IPS DF 19.7 (cell line): Measurements from ENCODE around the gene GLYATL2.

Source experiments
- DNase-seq: peaks from one replicate; pipeline ENCODE4 v3.0.0-alpha.2; 2013; ENCODE audit warnings: low read depth, low spot score

The GLYATL2 gene

DNA sequence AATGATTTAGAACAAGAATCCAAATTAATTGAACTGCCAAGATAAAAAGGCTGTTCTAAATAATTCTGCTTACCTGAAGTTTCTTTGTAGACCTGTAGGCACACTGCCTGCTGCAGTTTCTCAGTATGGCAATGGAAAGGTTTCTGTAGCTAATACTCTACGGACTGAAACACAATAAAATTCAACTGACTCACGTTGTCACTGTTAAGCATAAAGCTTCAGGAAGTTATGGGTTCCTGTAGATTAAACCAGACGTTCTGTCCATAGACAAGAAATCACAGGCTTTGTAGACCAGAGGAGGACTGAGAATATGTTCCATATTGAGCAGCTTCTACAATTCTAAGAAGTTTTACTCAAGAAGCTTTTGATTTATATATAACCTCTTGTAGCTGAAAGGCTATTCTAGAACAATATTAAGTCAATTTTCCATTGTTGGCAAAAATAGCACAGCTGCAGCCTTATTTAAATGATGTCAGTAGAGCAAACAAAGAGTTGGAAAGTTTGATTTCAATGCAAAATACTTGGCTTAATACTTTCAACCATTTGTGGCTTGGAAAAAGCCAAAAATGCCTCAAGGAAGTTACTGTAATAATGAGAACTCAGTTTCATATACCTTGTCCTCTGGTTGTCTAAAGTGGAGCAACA, at the start of gene GLYATL2:
Gene GLYATL2 (minus strand): TSS at position 344 of the 645 bp plus-strand sequence. CDS start 5,092 bp downstream, outside the sequence.
- no peak for DNase-seq

DNA sequence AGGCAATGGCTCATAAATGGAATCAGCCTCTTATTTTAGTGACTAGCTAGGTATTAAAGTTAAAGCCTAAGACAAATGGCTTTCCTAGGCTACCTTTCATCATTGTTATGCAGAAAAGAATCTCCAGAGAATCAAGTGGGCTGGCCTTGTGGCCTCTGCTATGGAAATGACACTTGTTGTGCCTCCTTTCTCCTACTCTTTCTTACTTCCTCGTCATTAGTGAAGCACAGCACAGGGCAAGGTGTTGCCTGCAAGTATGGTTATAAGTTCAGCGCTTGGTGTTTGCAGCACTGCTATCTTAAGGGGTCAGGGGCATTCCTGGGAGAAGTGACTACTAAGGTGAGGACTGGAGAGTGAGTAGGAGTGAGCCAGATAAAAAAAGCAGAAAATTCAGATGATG, 49.4 kb upstream of the GLYATL2 start:
- no peak for DNase-seq

GRCh38 chr11:58888579-58888978, 44.1 kb upstream of the GLYATL2 start:
- no peak for DNase-seq

DNA sequence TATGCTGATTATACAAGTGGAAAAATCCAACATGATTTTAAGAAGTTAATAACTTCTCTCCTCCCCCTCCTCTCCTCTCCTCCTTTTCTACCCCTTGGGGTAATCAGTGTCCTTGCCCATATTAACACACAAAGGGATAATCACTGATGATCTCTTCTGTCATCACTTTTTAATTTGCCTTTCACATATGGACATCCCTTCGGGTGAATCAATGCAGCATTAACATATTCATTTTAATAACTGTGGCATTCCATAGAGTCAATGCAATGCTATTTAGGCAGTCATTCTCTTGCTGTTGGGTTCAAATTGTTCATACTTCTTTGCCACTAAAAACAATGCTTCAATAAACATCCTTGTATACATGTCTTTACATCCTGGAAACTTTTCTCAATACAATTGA, 42.9 kb upstream of the GLYATL2 start:
- DNase-seq: no peak

GRCh38 chr11:58880625-58881024, 36.1 kb upstream of the GLYATL2 start:
- DNase-seq: no peak

DNA sequence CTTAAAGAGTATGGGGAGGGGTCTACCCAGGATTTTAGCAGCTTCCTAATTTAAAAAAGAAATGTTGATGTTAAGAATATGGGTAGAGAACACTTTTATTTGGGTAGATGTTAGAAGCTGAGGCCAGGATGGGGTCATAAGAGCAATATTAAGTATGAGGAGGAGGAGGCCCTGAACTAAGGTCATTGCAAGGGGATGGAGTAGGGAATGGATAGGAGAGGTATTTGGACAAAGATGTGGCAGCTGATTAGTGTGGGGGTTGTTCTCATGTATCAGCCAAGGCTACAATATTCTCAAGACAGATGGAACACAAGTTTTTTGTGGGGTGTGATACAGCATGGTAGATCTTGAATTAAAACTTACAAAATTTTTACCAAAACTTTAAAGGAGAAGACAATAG, 35.7 kb upstream of the GLYATL2 start:
- no peak for DNase-seq

DNA sequence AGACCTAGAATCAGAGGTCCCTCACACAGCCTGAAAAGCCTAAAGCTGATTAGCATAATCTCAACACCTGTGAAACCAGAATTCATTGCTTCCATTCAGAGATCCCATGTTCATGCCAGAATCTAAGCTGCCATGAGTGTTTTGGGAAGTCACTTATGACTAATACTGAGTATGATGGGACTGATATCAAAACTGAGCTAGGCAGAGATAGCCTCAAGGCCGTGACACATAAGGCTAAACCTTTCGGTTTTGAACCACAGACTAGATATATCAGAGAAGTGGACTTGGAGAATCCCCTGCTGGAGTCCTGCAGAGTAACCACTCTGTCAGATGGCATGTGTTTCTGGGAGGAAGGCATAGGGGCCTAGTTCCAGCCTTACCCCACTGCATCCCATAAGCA, 23.1 kb upstream of the GLYATL2 start:
- no peak for DNase-seq

DNA sequence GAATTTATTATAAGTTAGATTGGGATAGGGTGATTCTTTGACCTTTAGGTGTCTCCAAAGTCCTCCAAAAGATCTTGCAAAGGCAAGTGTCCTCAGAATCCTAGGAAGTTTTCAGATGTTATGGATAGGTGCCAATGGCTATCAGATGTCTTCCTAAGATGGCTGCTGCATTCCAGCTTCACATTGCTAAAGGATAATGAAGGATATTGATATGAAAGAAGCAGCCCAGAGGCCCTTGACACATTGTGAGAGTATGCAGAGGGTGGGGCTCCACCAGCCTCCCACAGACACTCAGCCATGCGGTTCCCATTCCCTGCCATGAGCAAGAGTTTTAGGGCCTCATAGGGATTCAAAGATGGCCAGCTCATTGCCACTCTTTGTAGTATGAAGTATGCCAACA, 22.3 kb upstream of the GLYATL2 start:
- no peak for DNase-seq

- no peak for DNase-seq
Measured at GRCh38 chr11:58864335-58864734, 19.8 kb upstream of the GLYATL2 start.

DNA sequence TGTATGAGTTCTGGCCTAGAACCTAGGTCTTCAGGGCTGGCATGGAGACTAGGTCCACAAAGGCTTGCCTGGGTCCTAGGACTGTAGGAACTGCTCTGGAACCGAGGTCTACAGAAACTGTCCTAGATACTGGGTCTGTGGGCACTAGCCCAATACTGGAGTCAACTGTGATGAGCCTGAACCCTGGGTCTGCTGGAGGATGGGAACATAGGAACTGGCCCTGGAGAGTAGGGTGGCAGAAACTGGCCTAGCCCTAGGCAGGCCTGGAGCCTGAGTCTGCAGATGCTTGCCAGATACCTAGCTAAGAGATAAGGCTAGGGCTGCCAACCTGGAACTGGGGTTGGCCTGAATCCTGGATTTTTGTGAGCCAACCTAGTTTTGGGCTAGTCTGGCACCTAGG, 19.2 kb upstream of the GLYATL2 start:
- no peak for DNase-seq

DNA sequence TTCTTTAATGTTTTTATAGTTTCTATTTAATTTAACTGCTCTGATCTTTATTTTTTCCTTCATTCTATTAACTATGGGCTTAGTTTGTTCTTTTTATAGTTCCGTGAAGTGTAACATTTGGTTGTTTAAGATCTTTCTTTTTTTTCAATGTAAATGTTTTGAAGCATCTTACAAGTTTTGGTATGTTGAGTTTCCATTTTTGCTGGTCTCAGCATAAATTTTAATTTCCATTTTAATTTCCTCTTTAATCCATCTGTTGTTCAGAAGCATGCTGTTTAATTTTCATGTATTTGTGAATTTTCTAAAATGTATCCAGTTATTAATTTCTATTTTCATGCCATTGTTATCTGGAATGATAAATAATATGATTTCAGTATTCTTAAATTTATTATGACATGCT, 17.0 kb upstream of the GLYATL2 start:
- DNase-seq: no peak

DNA sequence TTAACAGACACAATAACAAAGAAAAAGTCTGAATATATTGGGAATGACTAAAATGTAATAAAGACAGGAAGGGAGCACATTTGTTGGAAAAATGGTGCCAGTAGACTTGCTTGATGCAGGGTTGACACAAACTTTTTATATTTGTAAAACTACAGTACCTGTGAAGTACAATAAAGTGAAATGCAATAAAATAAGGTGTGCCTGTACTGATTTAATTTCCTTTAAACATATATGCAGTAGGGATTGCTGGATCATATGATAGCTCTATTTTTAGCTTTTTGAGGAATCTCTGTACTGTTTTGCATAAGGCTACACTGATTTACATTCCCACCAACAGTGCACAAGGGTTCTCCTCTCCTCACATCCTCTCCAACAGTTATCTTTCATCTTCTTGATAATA, 12.3 kb upstream of the GLYATL2 start:
- no peak for DNase-seq

- DNase-seq: no peak
Measured at GRCh38 chr11:58845386-58845785, 882 bp upstream of the GLYATL2 start.

DNA sequence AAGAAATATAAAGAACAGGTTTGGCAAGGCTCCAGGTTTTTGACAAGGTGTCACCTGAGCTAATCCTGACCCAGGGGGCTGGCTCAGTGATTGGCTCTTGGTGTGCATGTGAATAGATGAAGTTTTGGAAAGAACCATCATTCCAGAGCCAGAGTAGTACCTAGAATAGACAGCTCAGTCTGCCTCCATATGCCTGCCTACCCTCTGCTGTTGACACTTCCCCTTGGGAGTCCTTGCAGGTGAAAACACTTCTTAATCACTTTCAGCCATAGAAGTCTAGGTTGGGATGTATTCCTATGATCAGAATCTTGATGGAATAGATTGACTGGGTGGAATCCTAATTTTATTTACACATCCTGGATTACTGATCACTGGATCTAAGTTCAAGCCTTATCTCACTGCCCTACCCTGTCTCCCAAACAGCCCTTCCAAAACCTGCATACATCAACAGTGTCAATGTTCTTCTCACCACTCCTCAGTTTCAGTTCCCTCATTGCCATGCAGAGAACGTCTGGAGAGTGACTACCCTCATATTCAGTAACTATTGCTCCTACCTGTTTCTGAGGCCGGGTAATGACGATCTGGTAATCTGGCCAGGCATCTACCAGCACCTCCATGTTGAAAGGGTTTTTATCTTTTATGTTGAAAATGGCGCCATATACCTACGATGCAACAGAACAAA, 6.7 kb downstream of the GLYATL2 start:
- DNase-seq: no peak

DNA sequence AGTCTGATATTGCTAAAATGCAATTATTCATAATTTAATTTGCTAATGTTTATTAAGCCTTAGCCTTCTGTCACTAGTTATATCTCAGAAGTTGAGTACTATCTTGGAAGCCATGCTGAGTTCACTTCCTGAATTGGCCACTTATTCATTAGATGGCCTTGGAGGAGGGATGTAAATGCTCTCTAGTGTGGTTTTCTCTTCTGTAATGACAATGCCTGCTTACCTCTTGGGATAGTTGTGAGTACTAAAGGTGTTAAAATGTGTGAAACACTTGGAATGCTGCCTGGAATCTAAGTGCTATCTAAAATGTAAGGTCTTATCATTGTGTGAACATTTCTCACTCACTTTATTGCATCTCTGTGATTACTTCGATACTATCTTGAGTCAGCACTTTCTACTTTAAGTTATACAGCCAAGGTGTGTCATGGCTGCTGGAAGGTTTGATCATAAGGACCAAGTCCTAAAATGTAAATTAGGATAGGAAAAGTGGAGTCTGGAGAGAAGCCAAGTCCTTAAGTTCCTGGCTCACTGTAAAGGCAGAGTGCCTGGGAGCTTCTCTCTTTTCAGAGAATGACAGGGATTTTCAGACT, 12.4 kb downstream of the GLYATL2 start:
- DNase-seq: no peak

DNA sequence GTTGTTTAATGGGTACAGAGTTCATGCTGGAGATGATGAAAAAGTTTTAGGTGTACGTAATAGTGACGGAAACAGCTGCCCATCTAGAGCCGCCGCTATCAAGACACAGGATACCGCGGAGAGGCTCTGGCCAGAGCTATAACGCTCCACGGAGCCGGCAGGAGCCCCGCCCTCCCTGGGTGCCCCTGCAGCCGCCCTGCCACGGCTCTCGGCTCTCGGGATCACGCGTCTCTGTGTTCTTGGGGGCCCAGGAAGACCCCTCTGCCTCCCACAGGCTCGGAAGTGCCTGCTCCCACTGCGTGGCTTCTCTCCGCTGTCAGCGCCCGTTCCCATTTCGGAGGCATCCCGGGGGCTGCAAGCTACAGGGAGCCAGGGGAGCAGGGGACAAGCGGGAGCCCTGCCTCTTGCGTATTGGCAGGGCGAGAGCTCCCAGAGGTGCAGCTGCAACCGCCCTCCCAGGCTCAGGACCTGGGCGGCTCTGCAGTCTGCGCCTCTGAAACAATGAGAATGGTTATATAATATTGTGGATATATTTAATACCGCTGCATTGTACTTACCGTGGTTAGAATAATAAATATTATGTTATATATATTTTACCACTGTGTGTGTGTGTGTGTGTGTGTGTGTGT, 13.7 kb downstream of the GLYATL2 start:
- DNase-seq: no peak

- DNase-seq: no peak
Measured at GRCh38 chr11:58829786-58830185, 14.7 kb downstream of the GLYATL2 start.

- DNase-seq: no peak
Measured at GRCh38 chr11:58813693-58814092, 30.8 kb downstream of the GLYATL2 start.

DNA sequence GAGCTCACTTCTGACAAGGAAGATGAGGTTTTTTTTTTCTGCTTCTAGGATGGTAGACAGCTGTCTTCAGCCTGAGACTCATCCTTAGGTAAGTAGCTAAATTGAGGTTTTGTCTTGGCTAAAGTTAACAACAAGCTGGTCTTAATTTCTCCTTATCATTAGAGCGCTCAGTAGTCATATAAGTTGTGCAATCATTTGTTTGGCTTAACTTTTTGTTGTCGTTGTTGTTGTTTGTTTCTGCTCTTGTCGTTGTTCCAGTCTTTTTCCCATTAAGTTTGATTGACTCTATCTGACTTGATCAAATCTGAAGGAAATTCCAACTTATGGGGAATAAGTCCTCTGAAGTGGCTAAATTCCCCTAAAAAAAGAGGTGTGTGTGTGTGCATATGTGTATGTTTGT, 33.0 kb downstream of the GLYATL2 start:
- no peak for DNase-seq

DNA sequence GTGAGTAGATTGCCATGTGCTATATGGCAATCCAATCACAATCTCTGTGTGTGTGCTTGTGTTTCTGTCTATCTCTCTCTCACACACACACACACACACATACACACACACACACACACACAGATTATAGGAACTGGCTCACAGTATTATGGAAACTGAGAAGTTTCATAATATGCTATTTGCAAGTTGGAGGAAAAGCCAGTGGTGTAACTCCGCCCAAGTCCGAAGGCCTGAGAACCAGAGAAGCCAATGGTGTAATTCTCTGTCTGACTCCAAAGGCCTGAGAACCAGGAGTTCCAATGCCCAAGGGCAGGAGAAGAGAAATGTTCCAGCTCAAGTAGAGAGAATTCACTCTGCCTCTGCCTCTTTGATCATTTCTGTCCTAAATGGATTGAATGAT, 37.2 kb downstream of the GLYATL2 start:
- DNase-seq: no peak

GRCh38 chr11:58805065-58805464, 39.4 kb downstream of the GLYATL2 start:
- no peak for DNase-seq

DNA sequence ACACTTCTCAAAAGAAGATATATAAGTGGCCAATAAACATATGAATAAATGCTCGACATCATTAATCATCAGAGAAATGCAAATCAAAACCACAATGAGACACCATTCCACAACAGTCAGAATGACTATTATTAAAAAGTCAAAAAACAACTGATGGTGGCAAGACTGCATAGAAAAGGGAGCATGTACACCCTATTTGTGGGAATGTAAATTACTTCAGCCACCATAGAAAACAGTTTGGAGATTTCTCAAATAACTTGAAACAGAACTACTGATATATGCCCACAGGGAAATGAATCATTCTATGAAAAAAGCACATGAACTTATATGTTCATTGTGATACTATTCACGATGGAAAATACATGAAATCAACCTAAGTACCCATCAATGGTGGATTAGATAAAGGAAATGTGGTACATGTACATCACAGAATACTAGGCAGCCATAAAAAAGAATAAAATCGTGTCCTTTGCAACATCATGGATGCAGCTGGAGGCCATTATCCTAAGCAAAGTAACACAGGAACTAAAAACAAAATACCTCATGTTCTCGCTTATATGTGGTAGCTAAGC, 42.4 kb downstream of the GLYATL2 start:
- no peak for DNase-seq
